Breast epithelium (tissue), 4 donors: ENCODE data around the gene EXOC3L4. TPM values are rescaled to one million over a fixed set of nuclear protein-coding genes. Genes with fewer than 3 reads are reported as not detected.

Experiments used
- DNase-seq, 2 donors: peaks; one replicate each; pipeline ENCODE4 v3.0.0-alpha.2; 2019; ENCODE audit warnings: low spot score in 2 of 2
- H3K27ac ChIP-seq, 2 donors: fragments of 200-600 bp; sonication (generic) in 1 of 2; one replicate each; pipeline ENCODE4 v1.5.1; 2016 to 2019; ENCODE audit warnings: mild to moderate bottlenecking in 1 of 2
- H3K27me3 ChIP-seq, 2 donors: fragments of 200-600 bp; sonication (generic) in 1 of 2; one replicate each; pipeline versions ENCODE4 v1.5.1 to v1.6.0; 2017 to 2019; ENCODE audit warnings: control low read depth in 1 of 2, mild to moderate bottlenecking in 1 of 2
- H3K36me3 ChIP-seq: fragments of 200-600 bp; one replicate; pipeline ENCODE4 v1.5.1; 2019
- H3K4me1 ChIP-seq, 2 donors: fragments of 200-600 bp; sonication (generic); one replicate each; pipeline ENCODE4 v1.5.1; 2016 to 2019; ENCODE audit warnings: control low read depth in 1 of 2
- H3K4me3 ChIP-seq, 3 donors: fragments of 200-600 bp; sonication (generic); 1 replicate in 2 of 3; 2 replicates in 1 of 3; pipeline ENCODE4 v1.5.1; 2016 to 2019; ENCODE audit warnings: mild to moderate bottlenecking in 3 of 3, moderate library complexity in 2 of 3
- H3K9me3 ChIP-seq, 2 donors: fragments of 200-600 bp; sonication (generic) in 1 of 2; one replicate each; pipeline ENCODE4 v1.5.1; 2016 to 2019; ENCODE audit warnings: control low read depth in 1 of 2
- CTCF ChIP-seq, 3 donors: fragments of 450-650 bp; IDR thresholded peaks; one replicate each; pipeline ENCODE4 v1.5.1; 2016 to 2017; ENCODE audit warnings: antibody characterized with exemption in 3 of 3, mild to moderate bottlenecking in 3 of 3, moderate library complexity in 3 of 3
- POLR2A ChIP-seq: fragments of 450-650 bp; IDR thresholded peaks from one replicate; pipeline ENCODE4 v1.6.1; 2016; ENCODE audit warnings: antibody characterized with exemption, mild to moderate bottlenecking, moderate library complexity
- POLR2AphosphoS5 ChIP-seq, 3 donors: sonication (generic); formaldehyde crosslinking; IDR thresholded peaks; one replicate each; pipeline ENCODE4 v1.6.1; 2017; ENCODE audit warnings: antibody characterized with exemption in 3 of 3
- intact Hi-C: fragments of 100-400 bp; cut with DNase I; formaldehyde crosslinking; loops from one replicate; pipeline ENCODE4 v1.15.1; 2023; ENCODE audit warnings: low total_unique reads
- total RNA-seq, 3 donors: library from RNA; depleted of rRNA; stranded (reverse); fragments of >200 nt; gene quantifications; one replicate each; pipeline ENCODE4 v1.1.0, GENCODE V29; 2016

EXOC3L4 gene
- total RNA-seq, 3 donors from 2014 or later = 0.66 to 1.0 TPM; not detected in 1

DNA sequence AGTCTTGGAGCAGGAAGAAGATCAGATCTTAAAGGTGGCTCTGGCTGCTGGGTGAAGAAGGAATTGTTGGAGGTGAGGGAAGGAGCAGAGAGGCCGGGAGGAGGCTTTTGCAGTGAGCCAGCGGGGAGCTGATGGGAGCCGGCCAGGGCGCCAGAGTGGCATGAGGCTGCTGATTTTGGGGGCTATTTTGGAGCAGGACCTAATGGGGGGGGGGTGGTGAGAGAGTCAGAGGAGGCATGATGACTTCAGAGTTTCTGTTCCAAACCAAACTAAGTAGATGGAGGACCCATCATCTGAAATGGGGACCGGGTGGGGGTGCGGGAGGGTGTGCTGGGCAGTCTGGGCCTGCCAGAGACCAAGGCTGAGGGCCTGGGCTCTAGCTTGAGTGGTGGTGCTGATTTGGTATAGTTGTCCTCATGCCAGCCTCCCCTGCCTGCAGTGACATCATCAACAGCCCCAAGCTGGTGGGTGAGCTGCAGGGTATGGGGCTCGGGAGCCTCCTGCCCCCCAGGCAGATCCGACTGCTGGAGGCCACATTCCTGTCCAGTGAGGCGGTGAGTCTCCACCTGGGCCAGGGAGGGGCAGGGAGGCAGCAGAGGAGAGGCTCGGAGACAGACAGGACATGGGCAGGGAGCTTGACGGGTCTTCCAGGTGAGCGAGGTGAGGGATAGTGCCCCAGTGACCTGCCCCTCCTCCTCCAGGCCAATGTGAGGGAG, 34.9 kb downstream of the EXOC3L4 start:
- no peaks in the 10 kb centered on the region for H3K36me3 ChIP-seq
- peaks cover 6 to 57% of the 10 kb centered on the region in 2 donors for H3K4me1 ChIP-seq
- peak overlapping the region; percentile 86 to 92 for H3K27ac ChIP-seq
- no peaks in the 10 kb centered on the region for H3K27me3 ChIP-seq
- no peak overlapping the region for H3K4me3 ChIP-seq
- intact Hi-C loops = no loop called here
- TF ChIP-seq POLR2A = no peak
- no peak for TF ChIP-seq CTCF (IDR thresholded peaks at IDR 0.05)
- TF ChIP-seq POLR2AphosphoS5 (IDR thresholded peaks at IDR 0.05) = no peak
- DNase-seq = no peak
- H3K9me3 ChIP-seq = no peaks in the 10 kb centered on the region

GRCh38 chr14:103130017-103130764, 35.7 kb downstream of the EXOC3L4 start:
- TF ChIP-seq CTCF (IDR thresholded peaks at IDR 0.05) (no peak), POLR2A (no peak), POLR2AphosphoS5 (IDR thresholded peaks at IDR 0.05) (no peak)
- no peak for DNase-seq
- Histone ChIP-seq H3K27me3 (no peaks in the 10 kb centered on the region), H3K9me3 (no peaks in the 10 kb centered on the region), H3K36me3 (no peaks in the 10 kb centered on the region), H3K4me3 (no peak overlapping the region), H3K4me1 (peaks cover 6 to 55% of the 10 kb centered on the region in 2 donors), H3K27ac (peak overlapping the region; percentile 86 to 92)
- intact Hi-C loops = no loop called here

DNA sequence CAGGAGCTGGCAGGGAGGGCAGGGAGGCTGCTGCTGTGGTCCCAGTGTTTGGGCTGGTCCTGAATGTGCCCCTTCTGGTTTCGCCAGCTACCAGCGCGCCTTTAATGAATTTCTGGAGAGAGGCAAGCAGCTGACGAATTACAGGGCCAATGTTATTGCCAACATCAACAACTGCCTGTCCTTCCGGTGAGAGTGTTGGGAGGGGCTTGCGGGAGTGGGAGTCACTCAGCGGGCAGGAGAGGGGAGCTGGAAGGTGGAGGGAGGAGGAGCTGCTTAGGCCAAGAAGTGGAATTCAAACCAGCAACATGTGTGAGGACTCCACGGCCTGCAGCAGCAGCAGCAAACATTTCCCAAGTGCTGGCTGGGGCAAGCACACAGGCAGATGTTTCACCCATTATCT, 36.4 kb downstream of the EXOC3L4 start:
- intact Hi-C loops = no loop called here
- H3K4me1 ChIP-seq = peaks cover 6 to 50% of the 10 kb centered on the region in 2 donors

GRCh38 chr14:103131580-103131979, 37.1 kb downstream of the EXOC3L4 start:
- DNase-seq = no peak
- H3K4me1 ChIP-seq = peaks cover 2 to 44% of the 10 kb centered on the region in 2 donors
- intact Hi-C loops = no loop called here
- H3K4me3 ChIP-seq = no peak overlapping the region
- no peaks in the 10 kb centered on the region for H3K36me3 ChIP-seq
- H3K9me3 ChIP-seq = no peaks in the 10 kb centered on the region
- no peak for TF ChIP-seq POLR2AphosphoS5 (IDR thresholded peaks at IDR 0.05)
- no peaks in the 10 kb centered on the region for H3K27me3 ChIP-seq
- peak overlapping the region; percentile 86 to 92 for H3K27ac ChIP-seq

More for the DNA sequence above, 36.4 kb downstream of the EXOC3L4 start:
- H3K27ac ChIP-seq = peak overlapping the region; percentile 86 to 92
- H3K27me3 ChIP-seq = no peaks in the 10 kb centered on the region
- no peaks in the 10 kb centered on the region for H3K9me3 ChIP-seq
- no peaks in the 10 kb centered on the region for H3K36me3 ChIP-seq
- DNase-seq = peak in 1 of 2 donors; percentile 87
- no peak overlapping the region for H3K4me3 ChIP-seq
- TF ChIP-seq CTCF (IDR thresholded peaks at IDR 0.05) = no peak
- TF ChIP-seq POLR2AphosphoS5 (IDR thresholded peaks at IDR 0.05) = peak in 2 of 3 donors; percentile 44 to 50
- no peak for TF ChIP-seq POLR2A

DNA sequence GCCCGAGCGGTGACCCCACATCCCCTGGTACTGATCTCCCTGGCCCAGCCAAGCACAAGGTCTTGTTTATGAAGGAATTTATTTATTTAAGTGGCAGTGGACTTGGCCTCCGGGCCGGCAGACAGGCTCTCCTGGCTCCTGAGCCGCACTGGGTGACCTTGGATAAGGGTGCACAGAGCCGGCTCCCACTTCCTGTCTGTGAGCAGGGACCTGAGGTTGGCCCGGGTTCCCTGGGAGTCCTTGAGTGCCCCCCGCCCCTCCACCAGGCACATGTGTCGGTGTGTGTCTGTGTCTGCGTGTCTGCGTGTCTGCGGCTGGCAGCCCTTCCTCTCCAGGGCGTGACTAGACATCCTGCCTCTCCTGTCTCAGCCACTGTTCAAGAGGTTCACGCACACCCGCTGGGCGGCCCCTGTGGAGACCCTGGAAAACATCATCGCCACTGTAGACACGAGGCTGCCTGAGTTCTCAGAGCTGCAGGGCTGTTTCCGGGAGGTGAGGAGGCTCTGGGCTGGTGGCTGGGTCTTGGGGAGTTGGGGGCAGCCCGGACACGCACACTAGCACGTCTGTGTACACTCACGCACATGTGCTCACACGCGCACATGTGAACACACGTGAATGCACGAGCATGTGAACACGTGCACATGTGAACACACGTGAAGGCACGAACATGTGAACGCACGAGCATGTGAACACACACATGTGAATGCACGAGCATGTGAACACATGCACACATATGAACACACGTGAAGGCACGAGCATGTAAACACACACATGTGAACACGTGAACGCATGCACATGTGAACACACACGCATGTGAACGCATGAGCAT, 38.1 kb downstream of the EXOC3L4 start:
- intact Hi-C loops = no loop called here
- H3K4me1 ChIP-seq = peaks cover 0 to 40% of the 10 kb centered on the region in 2 donors
- no peak for TF ChIP-seq POLR2A
- TF ChIP-seq CTCF (IDR thresholded peaks at IDR 0.05) = no peak
- TF ChIP-seq POLR2AphosphoS5 (IDR thresholded peaks at IDR 0.05) = no peak
- H3K9me3 ChIP-seq = no peaks in the 10 kb centered on the region
- H3K27me3 ChIP-seq = no peaks in the 10 kb centered on the region
- H3K36me3 ChIP-seq = no peaks in the 10 kb centered on the region
- no peak overlapping the region for H3K4me3 ChIP-seq
- no peak for DNase-seq
- H3K27ac ChIP-seq = peak overlapping the region; percentile 86 to 92
